Measurements from ENCODE around the gene PLEKHN1. TPM values are rescaled to one million over a fixed set of nuclear protein-coding genes. Genes with fewer than 3 reads are reported as not detected.

PLEKHN1 gene
- total and polyA plus RNA-seq, 2 experiments from 2014 or later, result 0.60 to 2.4 TPM

DNA sequence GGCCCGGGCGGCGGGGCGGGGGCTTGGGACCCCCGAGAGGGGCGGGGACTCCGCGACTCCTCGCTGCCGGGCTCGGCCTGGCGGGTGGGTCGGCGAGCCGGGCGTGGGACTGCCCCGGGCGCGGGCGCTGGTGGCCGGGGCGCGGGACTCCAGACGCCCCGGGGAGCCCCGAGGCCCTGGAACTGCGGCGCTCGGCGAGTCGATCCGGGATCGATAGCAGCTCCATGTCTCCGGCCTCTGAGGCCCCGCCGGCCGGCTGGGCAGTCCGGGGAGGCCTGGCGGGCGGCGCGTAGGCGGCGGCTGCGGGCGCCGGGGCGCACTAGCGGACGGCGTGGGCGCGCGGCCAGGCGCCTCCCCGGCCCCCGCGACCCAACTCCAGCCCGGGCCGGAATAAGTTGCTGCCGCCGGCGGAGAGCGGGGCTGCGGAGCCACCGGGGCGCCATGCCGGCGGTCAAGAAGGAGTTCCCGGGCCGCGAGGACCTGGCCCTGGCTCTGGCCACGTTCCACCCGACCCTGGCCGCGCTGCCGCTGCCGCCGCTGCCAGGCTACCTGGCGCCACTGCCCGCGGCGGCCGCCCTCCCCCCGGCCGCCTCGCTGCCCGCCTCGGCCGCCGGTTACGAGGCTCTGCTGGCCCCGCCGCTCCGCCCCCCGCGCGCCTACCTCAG lies 42.2 kb upstream of the PLEKHN1 start:
- Histone ChIP-seq H3K79me2 (no peaks in the 10 kb centered on the region), H3K4me2 (peak overlapping the region; percentile 96), H3K27me3 (peaks cover 47% of the 10 kb centered on the region), H3K27ac (no peak overlapping the region), H3K9me3 (ENCODE audit: low read depth) (no peaks in the 10 kb centered on the region), H4K20me1 (ENCODE audit: insufficient read depth, poor library complexity, severe bottlenecking) (peaks cover 6% of the 10 kb centered on the region), H3K4me3 (peak overlapping the region; percentile 36), H3K9me2 (replicated peaks; ENCODE audit: insufficient read depth) (no peaks in the 10 kb centered on the region), H3K36me3 (replicated peaks; ENCODE audit: insufficient read depth, low read depth) (no peaks in the 10 kb centered on the region), H2AFZ (peak overlapping the region; percentile 52), H3K4me1 (ENCODE audit: insufficient read depth) (peaks cover 30% of the 10 kb centered on the region)
- 0% methylated on average over 9 of the region's 98 CpGs for WGBS (ENCODE audit: low lambda C conversion rate, missing lambda C conversion rate)
- TF ChIP-seq EZH2 (IDR thresholded peaks at IDR 0.05; ENCODE audit: borderline replicate concordance) (no peak), EZH2phosphoT487 (IDR thresholded peaks at IDR 0.05; ENCODE audit: low read depth, severe bottlenecking, unreplicated experiment) (no peak)
- TF ChIP-seq, protein P1, sequence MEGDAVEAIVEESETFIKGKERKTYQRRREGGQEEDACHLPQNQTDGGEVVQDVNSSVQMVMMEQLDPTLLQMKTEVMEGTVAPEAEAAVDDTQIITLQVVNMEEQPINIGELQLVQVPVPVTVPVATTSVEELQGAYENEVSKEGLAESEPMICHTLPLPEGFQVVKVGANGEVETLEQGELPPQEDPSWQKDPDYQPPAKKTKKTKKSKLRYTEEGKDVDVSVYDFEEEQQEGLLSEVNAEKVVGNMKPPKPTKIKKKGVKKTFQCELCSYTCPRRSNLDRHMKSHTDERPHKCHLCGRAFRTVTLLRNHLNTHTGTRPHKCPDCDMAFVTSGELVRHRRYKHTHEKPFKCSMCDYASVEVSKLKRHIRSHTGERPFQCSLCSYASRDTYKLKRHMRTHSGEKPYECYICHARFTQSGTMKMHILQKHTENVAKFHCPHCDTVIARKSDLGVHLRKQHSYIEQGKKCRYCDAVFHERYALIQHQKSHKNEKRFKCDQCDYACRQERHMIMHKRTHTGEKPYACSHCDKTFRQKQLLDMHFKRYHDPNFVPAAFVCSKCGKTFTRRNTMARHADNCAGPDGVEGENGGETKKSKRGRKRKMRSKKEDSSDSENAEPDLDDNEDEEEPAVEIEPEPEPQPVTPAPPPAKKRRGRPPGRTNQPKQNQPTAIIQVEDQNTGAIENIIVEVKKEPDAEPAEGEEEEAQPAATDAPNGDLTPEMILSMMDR (IDR thresholded peaks at IDR 0.05; ENCODE audit: poor library complexity), result no peak
- no peak for DNase-seq (ENCODE audit: low spot score)

DNA sequence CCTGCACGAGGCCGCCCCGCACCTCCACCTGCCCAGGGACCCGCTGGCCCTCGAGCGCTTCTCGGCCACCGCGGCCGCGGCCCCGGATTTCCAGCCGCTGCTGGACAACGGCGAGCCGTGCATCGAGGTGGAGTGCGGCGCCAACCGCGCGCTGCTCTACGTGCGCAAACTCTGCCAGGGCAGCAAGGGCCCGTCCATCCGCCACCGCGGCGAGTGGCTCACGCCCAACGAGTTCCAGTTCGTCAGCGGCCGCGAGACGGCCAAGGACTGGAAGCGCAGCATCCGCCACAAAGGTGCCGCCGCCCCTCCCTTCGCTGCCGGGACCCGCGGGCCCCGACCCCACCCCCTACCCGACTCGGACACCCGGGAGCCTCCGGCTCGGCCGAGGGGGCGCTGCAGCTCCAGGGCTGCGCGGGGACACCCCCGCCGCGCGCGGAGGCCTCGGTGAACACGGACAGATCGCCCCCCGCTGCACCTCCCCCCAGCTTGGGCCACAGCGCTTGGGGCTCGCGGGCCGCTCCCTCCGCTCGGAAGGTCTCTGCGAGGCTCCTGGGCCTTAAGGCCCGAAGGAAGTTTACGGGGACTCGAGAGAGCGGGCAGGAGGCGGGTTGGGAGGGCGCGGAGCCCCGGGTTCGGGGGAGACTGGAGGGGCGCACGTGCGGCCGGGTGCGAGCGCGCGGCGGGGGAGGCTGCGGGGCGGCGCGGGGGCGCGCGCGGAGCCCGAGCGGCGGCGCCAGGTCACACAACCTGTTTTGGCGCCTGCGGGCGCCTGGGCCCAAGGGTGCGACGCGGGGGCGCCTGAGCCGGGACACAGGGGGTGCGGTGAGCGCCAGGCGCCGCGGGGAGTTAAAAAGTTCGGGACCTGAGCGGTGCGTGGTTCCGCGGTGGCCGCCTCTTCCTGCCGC lies 41.4 kb upstream of the PLEKHN1 start:
- Histone ChIP-seq H3K36me3 (replicated peaks; ENCODE audit: insufficient read depth, low read depth) (no peaks in the 10 kb centered on the region), H3K9me2 (replicated peaks; ENCODE audit: insufficient read depth) (no peaks in the 10 kb centered on the region), H3K4me3 (peak overlapping the region; percentile 36), H3K4me2 (peak overlapping the region; percentile 96), H4K20me1 (ENCODE audit: insufficient read depth, poor library complexity, severe bottlenecking) (peaks cover 6% of the 10 kb centered on the region), H3K27ac (no peak overlapping the region), H3K27me3 (peaks cover 47% of the 10 kb centered on the region), H3K79me2 (no peaks in the 10 kb centered on the region), H3K9me3 (ENCODE audit: low read depth) (no peaks in the 10 kb centered on the region), H2AFZ (peak overlapping the region; percentile 52), H3K4me1 (ENCODE audit: insufficient read depth) (peaks cover 30% of the 10 kb centered on the region)
- TF ChIP-seq EZH2 (IDR thresholded peaks at IDR 0.05; ENCODE audit: borderline replicate concordance) (peak; percentile 78), EZH2phosphoT487 (IDR thresholded peaks at IDR 0.05; ENCODE audit: low read depth, severe bottlenecking, unreplicated experiment) (no peak)
- TF ChIP-seq, protein P1 (IDR thresholded peaks at IDR 0.05; ENCODE audit: poor library complexity), result peak; percentile 25
- peak; percentile 69 for DNase-seq (ENCODE audit: low spot score)
- WGBS (ENCODE audit: low lambda C conversion rate, missing lambda C conversion rate), result 0% methylated on average over 38 of the region's 120 CpGs

DNA sequence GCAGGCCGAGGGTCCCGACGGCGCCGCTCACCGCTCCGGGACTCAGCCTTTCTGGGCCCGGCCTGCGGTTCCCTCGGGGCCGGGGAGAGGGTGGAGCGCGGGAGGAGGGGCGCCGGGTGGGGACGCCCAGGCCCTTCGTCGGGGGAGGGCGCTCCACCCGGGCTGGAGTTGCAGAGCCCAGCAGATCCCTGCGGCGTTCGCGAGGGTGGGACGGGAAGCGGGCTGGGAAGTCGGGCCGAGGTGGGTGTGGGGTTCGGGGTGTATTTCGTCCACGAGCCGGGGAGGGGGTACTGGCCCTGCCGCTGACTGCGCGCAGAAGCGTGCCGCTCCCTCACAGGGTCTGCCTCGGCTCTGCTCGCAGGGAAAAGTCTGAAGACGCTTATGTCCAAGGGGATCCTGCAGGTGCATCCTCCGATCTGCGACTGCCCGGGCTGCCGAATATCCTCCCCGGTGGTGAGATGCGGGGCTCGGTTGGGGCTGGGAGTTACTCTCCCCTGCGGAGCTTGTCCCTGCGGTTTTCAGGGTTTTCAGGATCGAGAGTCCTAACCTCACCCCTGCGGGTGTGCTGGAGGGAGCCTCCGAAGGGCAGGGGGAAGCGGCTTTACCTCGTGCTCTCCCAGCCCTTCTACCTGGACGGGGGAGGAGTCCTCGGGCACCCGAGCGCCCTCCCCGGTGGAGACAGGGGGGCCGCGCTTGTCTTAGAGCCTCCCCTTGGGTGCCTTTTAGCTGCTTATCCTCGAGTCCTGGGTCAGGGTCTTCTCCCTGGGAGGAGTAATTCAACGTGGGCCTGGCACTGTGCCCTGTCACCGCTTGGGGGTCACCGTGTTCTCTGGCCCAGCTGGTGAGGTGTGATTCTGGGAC lies 40.5 kb upstream of the PLEKHN1 start:
- Histone ChIP-seq H3K4me2 (peak overlapping the region; percentile 96), H3K79me2 (no peaks in the 10 kb centered on the region), H3K36me3 (replicated peaks; ENCODE audit: insufficient read depth, low read depth) (no peaks in the 10 kb centered on the region), H3K4me3 (peak overlapping the region; percentile 3), H3K9me3 (ENCODE audit: low read depth) (no peaks in the 10 kb centered on the region), H3K27ac (no peak overlapping the region), H3K4me1 (ENCODE audit: insufficient read depth) (peaks cover 24% of the 10 kb centered on the region), H3K9me2 (replicated peaks; ENCODE audit: insufficient read depth) (no peaks in the 10 kb centered on the region), H3K27me3 (peaks cover 47% of the 10 kb centered on the region), H2AFZ (no peak overlapping the region), H4K20me1 (ENCODE audit: insufficient read depth, poor library complexity, severe bottlenecking) (peaks cover 6% of the 10 kb centered on the region)
- peak; percentile 52 for TF ChIP-seq EZH2phosphoT487 (IDR thresholded peaks at IDR 0.05; ENCODE audit: low read depth, severe bottlenecking, unreplicated experiment)
- TF ChIP-seq EZH2 (IDR thresholded peaks at IDR 0.05; ENCODE audit: borderline replicate concordance), result peak; percentile 44
- TF ChIP-seq, protein P1 (IDR thresholded peaks at IDR 0.05; ENCODE audit: poor library complexity), result no peak
- 13% methylated on average over 42 of the region's 65 CpGs for WGBS (ENCODE audit: low lambda C conversion rate, missing lambda C conversion rate)
- peak; percentile 73 for DNase-seq (ENCODE audit: low spot score)

All from hepatocyte (in vitro differentiated cells).